Activated naive CD8-positive, alpha-beta T cell (primary cell): ENCODE measurements around the gene TCEAL3.

Experiments
- H3K27ac Mint-ChIP-seq: one replicate; pipeline ENCODE4 v1.8.0; 2021; ENCODE audit warnings: mixed read lengths
- H3K27me3 Mint-ChIP-seq: one replicate; pipeline ENCODE4 v1.8.0; 2021; ENCODE audit warnings: mixed read lengths
- H3K36me3 Mint-ChIP-seq: one replicate; pipeline ENCODE4 v1.8.0; 2021; ENCODE audit warnings: mixed read lengths
- H3K4me1 Mint-ChIP-seq: one replicate; pipeline ENCODE4 v1.8.0; 2021; ENCODE audit warnings: low read depth, mixed read lengths
- H3K4me3 Mint-ChIP-seq: one replicate; pipeline ENCODE4 v1.8.0; 2021; ENCODE audit warnings: mild to moderate bottlenecking, mixed read lengths
- H3K9me3 Mint-ChIP-seq: one replicate; pipeline ENCODE4 v1.8.0; 2021; ENCODE audit warnings: low read depth, mixed read lengths

TCEAL3 gene

DNA sequence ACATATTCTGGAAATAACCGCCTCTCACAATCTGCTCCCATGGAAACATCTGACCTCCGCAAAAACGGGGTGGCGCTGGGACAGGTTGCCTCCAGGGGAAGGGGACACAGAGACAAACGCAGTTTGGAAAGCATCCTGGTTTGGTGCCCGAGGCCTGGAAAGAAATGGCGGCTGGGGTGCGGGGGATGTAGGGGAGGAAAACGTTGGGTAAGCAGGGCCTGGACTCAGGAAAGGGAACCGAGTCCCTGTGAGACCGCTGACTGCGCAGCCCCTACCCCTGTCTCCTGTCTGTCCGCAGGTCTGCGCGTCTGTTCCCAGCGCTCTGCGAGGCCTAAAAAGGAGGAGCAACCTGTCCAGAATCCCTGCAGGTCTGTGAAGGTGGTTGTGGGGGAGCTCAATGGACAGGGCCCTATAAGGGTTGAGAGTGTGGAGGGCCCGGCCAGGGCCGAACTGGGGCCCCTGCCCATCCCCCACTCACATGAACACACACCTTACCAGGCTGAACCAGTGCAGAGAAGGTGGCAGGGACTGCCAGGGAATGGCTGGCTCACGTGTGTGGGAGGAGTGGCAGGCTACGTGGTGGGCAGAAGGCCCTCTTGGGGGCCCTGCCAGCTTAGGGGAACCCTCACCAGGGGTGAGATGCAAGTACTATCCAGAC lies 672 bp downstream of the TCEAL3 start:
- Mint-ChIP-seq H3K4me3 (peak overlapping the region; percentile 76), H3K27me3 (no peaks in the 10 kb centered on the region), H3K4me1 (peaks cover 4% of the 10 kb centered on the region), H3K9me3 (no peaks in the 10 kb centered on the region), H3K27ac (peak overlapping the region; percentile 41), H3K36me3 (no peaks in the 10 kb centered on the region)

DNA sequence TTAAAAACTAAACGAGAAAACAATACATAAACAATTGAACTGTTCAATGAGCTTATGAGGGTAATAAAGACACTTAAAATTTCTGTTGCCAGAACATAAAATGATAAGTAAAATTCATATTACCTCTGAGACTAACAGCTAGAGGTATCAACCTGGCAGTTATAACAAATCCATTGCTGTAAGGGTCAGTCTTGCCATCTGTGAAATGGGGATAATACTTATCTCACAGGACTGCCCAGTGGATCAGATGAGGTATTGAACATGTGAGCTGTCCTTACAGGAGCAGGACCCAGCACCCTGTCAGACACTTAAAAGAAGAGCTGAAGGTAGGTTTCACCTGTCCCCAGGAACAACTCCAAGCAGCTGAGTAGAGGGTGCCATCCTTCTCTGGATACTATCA lies 2.5 kb downstream of the TCEAL3 start:
- Mint-ChIP-seq H3K9me3 (no peaks in the 10 kb centered on the region), H3K27me3 (no peaks in the 10 kb centered on the region), H3K36me3 (no peaks in the 10 kb centered on the region), H3K27ac (no peak overlapping the region), H3K4me1 (peaks cover 4% of the 10 kb centered on the region), H3K4me3 (peak overlapping the region; percentile 8)

DNA sequence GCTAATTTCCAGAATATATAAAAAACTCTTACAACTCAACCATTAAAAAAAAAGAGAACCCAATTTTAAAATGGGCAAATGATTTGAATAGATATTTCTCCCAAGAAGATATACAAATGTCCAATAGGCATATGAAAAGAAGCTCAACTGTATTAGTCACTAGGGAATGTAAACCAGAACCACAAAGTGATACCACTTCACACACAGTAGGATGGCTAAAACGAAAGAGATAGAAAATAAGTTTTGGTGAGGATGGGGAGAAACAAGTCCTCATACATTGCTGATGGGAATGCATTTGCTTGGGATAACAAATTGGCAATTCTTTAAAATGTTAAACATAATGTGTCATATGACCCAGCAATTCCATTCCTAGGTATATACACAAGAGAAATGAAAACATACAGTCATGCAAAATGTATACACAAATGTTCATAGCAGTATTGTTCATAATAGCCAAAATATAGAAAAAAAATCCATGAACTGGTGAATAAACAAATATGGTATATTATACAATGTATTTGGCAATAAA lies 5.7 kb downstream of the TCEAL3 start:
- H3K9me3 Mint-ChIP-seq: no peaks in the 10 kb centered on the region
- H3K4me1 Mint-ChIP-seq: no peaks in the 10 kb centered on the region
- H3K4me3 Mint-ChIP-seq: no peak overlapping the region
- H3K36me3 Mint-ChIP-seq: peaks cover 2% of the 10 kb centered on the region
- no peak overlapping the region for H3K27ac Mint-ChIP-seq
- H3K27me3 Mint-ChIP-seq: no peaks in the 10 kb centered on the region

DNA sequence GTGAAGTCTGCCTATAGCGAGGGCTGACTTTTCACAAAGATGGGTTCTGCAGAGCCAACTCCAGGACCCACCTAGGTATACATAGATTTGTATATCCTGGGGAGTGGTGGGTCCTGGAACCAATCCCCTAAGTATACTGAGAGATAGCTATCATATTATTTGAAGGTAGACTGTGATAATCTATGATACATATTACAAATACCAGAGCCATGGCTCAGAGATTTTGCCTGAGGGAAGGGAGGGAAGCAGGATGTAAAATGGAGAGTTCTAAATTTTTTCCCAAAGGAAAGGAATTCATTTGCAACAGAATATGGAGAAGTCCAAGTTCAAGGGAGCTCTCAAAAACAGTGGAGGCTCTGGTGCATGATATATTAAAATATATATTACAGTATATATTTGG lies 7.2 kb downstream of the TCEAL3 start:
- H3K4me1 Mint-ChIP-seq: no peaks in the 10 kb centered on the region
- H3K27me3 Mint-ChIP-seq: no peaks in the 10 kb centered on the region
- H3K9me3 Mint-ChIP-seq: no peaks in the 10 kb centered on the region
- H3K27ac Mint-ChIP-seq: no peak overlapping the region
- no peak overlapping the region for H3K4me3 Mint-ChIP-seq
- peaks cover 2% of the 10 kb centered on the region for H3K36me3 Mint-ChIP-seq

DNA sequence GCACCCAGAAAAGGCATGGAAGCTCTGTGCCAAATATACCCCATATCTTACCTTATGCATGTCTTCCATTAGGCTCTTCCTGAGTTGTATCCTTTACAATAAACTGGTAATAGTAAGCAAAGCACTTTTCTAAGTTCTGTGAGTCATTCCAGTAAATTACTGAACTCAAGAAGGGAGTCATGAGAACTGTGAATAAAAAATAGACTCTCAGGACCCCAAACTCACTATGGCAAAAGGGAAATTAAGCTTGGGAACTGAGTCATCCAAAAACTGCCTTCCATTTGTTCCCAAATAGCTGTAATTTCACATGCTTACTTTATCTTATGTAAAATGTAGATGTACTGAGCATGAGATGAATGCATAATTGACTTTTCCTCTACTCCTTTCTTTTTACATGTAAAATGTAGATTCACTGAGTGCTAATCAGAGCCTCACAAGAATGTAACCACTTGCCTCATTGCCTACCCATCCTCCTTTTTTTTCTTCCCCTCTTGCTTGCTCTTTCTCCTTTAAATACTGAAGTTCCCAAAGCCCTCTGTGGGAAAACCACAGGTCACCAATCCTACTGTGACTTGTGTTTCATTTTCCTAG lies 8.1 kb downstream of the TCEAL3 start:
- H3K9me3 Mint-ChIP-seq: no peaks in the 10 kb centered on the region
- H3K4me3 Mint-ChIP-seq: no peak overlapping the region
- no peaks in the 10 kb centered on the region for H3K27me3 Mint-ChIP-seq
- H3K4me1 Mint-ChIP-seq: no peaks in the 10 kb centered on the region
- H3K27ac Mint-ChIP-seq: no peak overlapping the region
- peaks cover 2% of the 10 kb centered on the region for H3K36me3 Mint-ChIP-seq

GRCh38 chrX:103616676-103617186 lies 9.0 kb downstream of the TCEAL3 start:
- H3K27me3 Mint-ChIP-seq: no peaks in the 10 kb centered on the region
- H3K36me3 Mint-ChIP-seq: peaks cover 2% of the 10 kb centered on the region
- no peaks in the 10 kb centered on the region for H3K4me1 Mint-ChIP-seq
- no peak overlapping the region for H3K4me3 Mint-ChIP-seq
- H3K9me3 Mint-ChIP-seq: no peaks in the 10 kb centered on the region
- H3K27ac Mint-ChIP-seq: no peak overlapping the region

GRCh38 chrX:103624111-103624510 lies 16.3 kb downstream of the TCEAL3 start:
- H3K4me1 Mint-ChIP-seq: peaks cover 13% of the 10 kb centered on the region
- H3K36me3 Mint-ChIP-seq: no peaks in the 10 kb centered on the region
- no peak overlapping the region for H3K4me3 Mint-ChIP-seq
- H3K27ac Mint-ChIP-seq: no peak overlapping the region
- no peaks in the 10 kb centered on the region for H3K27me3 Mint-ChIP-seq
- H3K9me3 Mint-ChIP-seq: no peaks in the 10 kb centered on the region

DNA sequence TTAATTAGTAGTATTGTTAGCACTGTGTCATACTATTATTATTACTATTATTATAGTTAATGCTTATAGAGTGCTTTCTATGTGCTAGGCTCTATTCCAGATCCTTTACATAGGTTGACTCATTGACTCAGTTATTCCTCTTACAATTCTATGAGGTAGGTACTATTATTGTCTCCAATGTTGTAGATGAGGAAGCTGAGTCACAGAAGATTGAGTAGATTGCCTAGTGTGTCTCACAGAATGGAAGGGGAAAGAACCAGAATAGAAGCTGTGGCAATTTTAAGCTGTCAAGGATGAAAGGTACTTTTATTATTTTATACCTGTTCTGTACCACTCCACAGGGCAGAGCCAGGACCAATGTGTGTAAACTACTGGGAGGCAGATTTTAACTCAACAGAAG lies 19.1 kb downstream of the TCEAL3 start:
- Mint-ChIP-seq H3K27ac (no peak overlapping the region), H3K36me3 (no peaks in the 10 kb centered on the region), H3K4me1 (peaks cover 17% of the 10 kb centered on the region), H3K27me3 (no peaks in the 10 kb centered on the region), H3K9me3 (no peaks in the 10 kb centered on the region), H3K4me3 (no peak overlapping the region)

DNA sequence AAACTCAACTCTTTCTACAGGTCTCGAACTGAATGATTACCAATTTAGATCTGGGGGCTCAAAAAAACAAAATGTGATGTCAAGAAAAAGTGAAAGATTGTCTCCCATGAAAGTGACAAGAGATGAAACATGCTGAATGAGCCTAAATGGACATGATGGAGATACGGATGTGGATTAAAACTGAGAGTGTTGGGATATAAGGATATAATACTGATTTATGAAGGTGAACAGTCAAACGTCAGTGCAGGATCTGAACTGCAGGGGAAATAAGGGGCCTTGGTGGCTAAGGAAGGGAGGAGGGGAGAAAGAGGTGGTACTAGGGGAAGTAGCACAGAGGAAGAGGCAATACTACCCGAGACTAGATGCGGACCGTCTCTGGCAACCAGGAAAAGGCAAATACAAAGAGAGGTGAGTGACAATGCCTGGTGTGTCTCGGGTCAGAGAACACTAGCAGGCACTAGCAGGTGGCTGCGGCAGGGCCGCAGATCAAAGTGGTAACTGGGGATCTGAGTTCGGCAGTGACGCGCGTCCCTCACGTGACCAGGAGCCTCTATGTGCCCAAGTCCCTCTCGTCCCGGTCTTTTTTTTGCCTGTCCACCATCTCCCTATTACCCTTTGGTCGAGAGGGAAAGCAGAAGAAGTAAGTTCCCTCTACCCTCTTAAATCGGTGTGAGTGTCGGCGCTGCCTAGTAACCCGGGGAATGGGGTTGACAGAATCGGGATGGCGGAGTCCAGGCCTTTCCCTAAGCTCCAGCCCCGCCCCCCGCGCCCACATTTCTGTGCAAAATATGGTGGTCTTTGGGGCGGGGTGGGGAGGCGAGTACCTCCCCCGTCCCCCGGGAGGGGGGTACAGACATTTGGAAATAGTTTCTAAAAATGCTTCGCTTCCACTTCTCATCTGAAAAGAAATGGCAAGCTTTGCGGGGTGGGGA lies 20.9 kb downstream of the TCEAL3 start, which contains the start of gene TCEAL1:
Gene TCEAL1 (plus strand): TSS at position 590 of the 932 bp plus-strand sequence. CDS start 942 bp downstream, outside the sequence.
- no peaks in the 10 kb centered on the region for H3K36me3 Mint-ChIP-seq
- peak within 1 kb of the TSS; percentile 86 for H3K27ac Mint-ChIP-seq
- no peaks in the 10 kb centered on the region for H3K9me3 Mint-ChIP-seq
- no peaks in the 10 kb centered on the region for H3K27me3 Mint-ChIP-seq
- H3K4me3 Mint-ChIP-seq: peak within 1 kb of the TSS; percentile 91
- H3K4me1 Mint-ChIP-seq: peaks cover 17% of the 10 kb centered on the region

GRCh38 chrX:103629318-103630170 lies 21.8 kb downstream of the TCEAL3 start:
- peaks cover 17% of the 10 kb centered on the region for H3K4me1 Mint-ChIP-seq
- H3K27ac Mint-ChIP-seq: peak overlapping the region; percentile 86

DNA sequence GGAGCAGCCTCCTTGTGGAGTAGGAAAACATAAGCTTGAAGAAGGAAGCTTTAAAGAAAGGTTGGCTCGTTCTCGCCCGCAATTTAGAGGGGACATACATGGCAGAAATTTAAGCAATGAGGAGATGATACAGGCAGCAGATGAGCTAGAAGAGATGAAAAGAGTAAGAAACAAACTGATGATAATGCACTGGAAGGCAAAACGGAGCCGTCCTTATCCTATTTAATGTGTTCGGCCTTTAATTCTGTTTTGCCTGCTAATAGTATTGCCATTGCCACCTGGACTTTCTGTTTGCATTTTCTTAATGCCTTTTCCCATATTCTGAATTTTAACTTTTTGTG lies 22.4 kb downstream of the TCEAL3 start:
- H3K27ac Mint-ChIP-seq: no peak overlapping the region
- H3K9me3 Mint-ChIP-seq: no peaks in the 10 kb centered on the region
- peaks cover 17% of the 10 kb centered on the region for H3K4me1 Mint-ChIP-seq
- no peaks in the 10 kb centered on the region for H3K27me3 Mint-ChIP-seq
- peak overlapping the region; percentile 91 for H3K4me3 Mint-ChIP-seq
- H3K36me3 Mint-ChIP-seq: no peaks in the 10 kb centered on the region

More at GRCh38 chrX:103629318-103630170, 21.8 kb downstream of the TCEAL3 start:
- no peaks in the 10 kb centered on the region for H3K36me3 Mint-ChIP-seq
- no peaks in the 10 kb centered on the region for H3K27me3 Mint-ChIP-seq
- no peaks in the 10 kb centered on the region for H3K9me3 Mint-ChIP-seq
- H3K4me3 Mint-ChIP-seq: peak overlapping the region; percentile 91

DNA sequence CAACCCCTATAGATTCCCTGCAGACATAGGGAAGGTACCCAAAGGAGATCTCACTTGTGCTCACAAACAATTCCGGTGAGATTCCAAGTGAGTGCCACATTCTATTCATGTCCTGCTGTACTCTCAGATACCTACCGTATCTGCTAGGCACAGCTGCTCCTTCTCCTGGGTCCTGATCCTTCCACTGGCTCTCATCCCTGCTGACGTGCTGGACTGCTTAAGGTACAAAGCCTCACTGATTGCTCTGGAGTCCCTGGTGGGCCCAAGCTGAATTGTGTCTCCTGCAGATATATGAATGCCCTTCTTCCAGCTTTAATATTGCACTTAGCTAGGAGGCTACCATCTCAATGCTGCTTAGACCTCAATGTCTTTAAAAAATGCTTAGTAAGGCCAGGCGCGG lies 23.4 kb downstream of the TCEAL3 start:
- Mint-ChIP-seq H3K9me3 (no peaks in the 10 kb centered on the region), H3K4me1 (peaks cover 17% of the 10 kb centered on the region), H3K36me3 (no peaks in the 10 kb centered on the region), H3K27me3 (no peaks in the 10 kb centered on the region), H3K4me3 (no peak overlapping the region), H3K27ac (no peak overlapping the region)

GRCh38 chrX:103635436-103635835 lies 27.7 kb downstream of the TCEAL3 start:
- Mint-ChIP-seq H3K27me3 (no peaks in the 10 kb centered on the region), H3K9me3 (no peaks in the 10 kb centered on the region), H3K4me3 (no peak overlapping the region), H3K36me3 (no peaks in the 10 kb centered on the region), H3K4me1 (no peaks in the 10 kb centered on the region), H3K27ac (no peak overlapping the region)
